Ishikawa (cell line): ENCODE results near the gene ITGA8.

Experiments
- CEBPB ChIP-seq: IDR thresholded peaks from 2 replicates; pipeline ENCODE4 v1.6.1; 2012
- CREB1 ChIP-seq: IDR thresholded peaks from 2 replicates; pipeline ENCODE4 v1.6.1; 2012; ENCODE audit warnings: low read depth
- EGR1 ChIP-seq: IDR thresholded peaks from 2 replicates; pipeline ENCODE4 v1.6.1; 2012
- EP300 ChIP-seq: IDR thresholded peaks from 2 replicates; pipeline ENCODE4 v1.6.1; 2012; ENCODE audit warnings: borderline replicate concordance
- FOXM1 ChIP-seq: IDR thresholded peaks from 2 replicates; pipeline ENCODE4 v1.6.1; 2012; ENCODE audit warnings: low read depth, borderline replicate concordance
- NFIC ChIP-seq: IDR thresholded peaks from 2 replicates; pipeline ENCODE4 v1.6.1; 2012
- RAD21 ChIP-seq: IDR thresholded peaks from 2 replicates; pipeline ENCODE4 v1.6.1; 2012; ENCODE audit warnings: low read depth
- TAF1 ChIP-seq: IDR thresholded peaks from 2 replicates; pipeline ENCODE4 v1.6.1; 2012; ENCODE audit warnings: low read depth, mild to moderate bottlenecking
- TCF12 ChIP-seq: IDR thresholded peaks from 2 replicates; pipeline ENCODE4 v1.6.1; 2012; ENCODE audit warnings: low read depth
- TEAD4 ChIP-seq: IDR thresholded peaks from 2 replicates; pipeline ENCODE4 v1.6.1; 2012
- YY1 ChIP-seq: IDR thresholded peaks from 2 replicates; pipeline ENCODE4 v1.6.1; 2012; ENCODE audit warnings: low read depth
- ZBTB7A ChIP-seq: IDR thresholded peaks from 2 replicates; pipeline ENCODE4 v1.6.1; 2012; ENCODE audit warnings: low read depth
- TF ChIP-seq, protein P1 (sequence below): IDR thresholded peaks from 2 replicates; pipeline ENCODE4 v1.6.1; 2012; ENCODE audit warnings: low read depth, mild to moderate bottlenecking
- TF ChIP-seq, protein P2 (sequence below): IDR thresholded peaks from 2 replicates; pipeline ENCODE4 v1.6.1; 2012
- TF ChIP-seq, protein P3 (sequence below): IDR thresholded peaks from 2 replicates; pipeline ENCODE4 v1.6.1; 2012

ITGA8 gene

GRCh38 chr10:15478950-15479349, 240.8 kb downstream of the ITGA8 start:
- TF ChIP-seq YY1: no peak
- TF ChIP-seq TCF12: no peak
- no peak for TF ChIP-seq EP300
- TF ChIP-seq, protein P1, sequence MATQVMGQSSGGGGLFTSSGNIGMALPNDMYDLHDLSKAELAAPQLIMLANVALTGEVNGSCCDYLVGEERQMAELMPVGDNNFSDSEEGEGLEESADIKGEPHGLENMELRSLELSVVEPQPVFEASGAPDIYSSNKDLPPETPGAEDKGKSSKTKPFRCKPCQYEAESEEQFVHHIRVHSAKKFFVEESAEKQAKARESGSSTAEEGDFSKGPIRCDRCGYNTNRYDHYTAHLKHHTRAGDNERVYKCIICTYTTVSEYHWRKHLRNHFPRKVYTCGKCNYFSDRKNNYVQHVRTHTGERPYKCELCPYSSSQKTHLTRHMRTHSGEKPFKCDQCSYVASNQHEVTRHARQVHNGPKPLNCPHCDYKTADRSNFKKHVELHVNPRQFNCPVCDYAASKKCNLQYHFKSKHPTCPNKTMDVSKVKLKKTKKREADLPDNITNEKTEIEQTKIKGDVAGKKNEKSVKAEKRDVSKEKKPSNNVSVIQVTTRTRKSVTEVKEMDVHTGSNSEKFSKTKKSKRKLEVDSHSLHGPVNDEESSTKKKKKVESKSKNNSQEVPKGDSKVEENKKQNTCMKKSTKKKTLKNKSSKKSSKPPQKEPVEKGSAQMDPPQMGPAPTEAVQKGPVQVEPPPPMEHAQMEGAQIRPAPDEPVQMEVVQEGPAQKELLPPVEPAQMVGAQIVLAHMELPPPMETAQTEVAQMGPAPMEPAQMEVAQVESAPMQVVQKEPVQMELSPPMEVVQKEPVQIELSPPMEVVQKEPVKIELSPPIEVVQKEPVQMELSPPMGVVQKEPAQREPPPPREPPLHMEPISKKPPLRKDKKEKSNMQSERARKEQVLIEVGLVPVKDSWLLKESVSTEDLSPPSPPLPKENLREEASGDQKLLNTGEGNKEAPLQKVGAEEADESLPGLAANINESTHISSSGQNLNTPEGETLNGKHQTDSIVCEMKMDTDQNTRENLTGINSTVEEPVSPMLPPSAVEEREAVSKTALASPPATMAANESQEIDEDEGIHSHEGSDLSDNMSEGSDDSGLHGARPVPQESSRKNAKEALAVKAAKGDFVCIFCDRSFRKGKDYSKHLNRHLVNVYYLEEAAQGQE: no peak
- TF ChIP-seq, protein P2, sequence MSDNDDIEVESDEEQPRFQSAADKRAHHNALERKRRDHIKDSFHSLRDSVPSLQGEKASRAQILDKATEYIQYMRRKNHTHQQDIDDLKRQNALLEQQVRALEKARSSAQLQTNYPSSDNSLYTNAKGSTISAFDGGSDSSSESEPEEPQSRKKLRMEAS: no peak

- TF ChIP-seq ZBTB7A (no peak), FOXM1 (no peak), CEBPB (no peak), YY1 (no peak), NFIC (no peak), RAD21 (no peak), TAF1 (no peak), TEAD4 (no peak), EP300 (no peak), EGR1 (no peak), CREB1 (no peak), TCF12 (no peak)
- TF ChIP-seq, protein P2: no peak
- TF ChIP-seq, protein P1: no peak
- TF ChIP-seq, protein P3, sequence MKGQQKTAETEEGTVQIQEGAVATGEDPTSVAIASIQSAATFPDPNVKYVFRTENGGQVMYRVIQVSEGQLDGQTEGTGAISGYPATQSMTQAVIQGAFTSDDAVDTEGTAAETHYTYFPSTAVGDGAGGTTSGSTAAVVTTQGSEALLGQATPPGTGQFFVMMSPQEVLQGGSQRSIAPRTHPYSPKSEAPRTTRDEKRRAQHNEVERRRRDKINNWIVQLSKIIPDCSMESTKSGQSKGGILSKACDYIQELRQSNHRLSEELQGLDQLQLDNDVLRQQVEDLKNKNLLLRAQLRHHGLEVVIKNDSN: no peak
Observed at GRCh38 chr10:15478429-15478828, 241.3 kb downstream of the ITGA8 start.

GRCh38 chr10:15476337-15476736, 243.4 kb downstream of the ITGA8 start:
- TF ChIP-seq NFIC (no peak), TAF1 (no peak), RAD21 (no peak), TEAD4 (no peak), CREB1 (no peak), ZBTB7A (no peak), YY1 (no peak)

DNA sequence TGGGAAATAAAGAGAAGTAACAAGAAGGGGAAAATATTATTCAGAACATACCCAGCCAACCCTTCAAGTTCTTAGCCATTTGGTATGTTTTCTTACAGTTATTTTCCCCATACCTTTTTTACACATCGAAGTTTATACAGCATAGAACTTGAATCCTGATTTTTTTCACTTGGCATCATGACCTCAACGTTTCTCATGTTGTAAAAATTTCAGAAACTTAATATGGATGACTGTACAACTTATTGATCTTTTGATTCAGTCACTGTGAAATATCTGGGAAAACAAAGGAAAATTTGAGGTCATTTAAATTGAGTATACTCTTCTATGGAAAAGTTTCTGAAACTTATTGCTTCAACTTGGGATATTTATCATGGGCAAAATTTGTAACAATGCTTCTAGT, 245.1 kb downstream of the ITGA8 start:
- TF ChIP-seq, protein P3: no peak

GRCh38 chr10:15473396-15473767, 246.3 kb downstream of the ITGA8 start:
- TF ChIP-seq, protein P1: no peak
- TF ChIP-seq NFIC (no peak), CEBPB (no peak), YY1 (no peak), TCF12 (no peak), EP300 (no peak), TAF1 (no peak), ZBTB7A (no peak), RAD21 (no peak)
- TF ChIP-seq, protein P3: no peak
- TF ChIP-seq, protein P2: no peak
